K562 (cell line): Measurements from ENCODE around the gene IBA57. TPM values are rescaled to one million over a fixed set of nuclear protein-coding genes. Genes with fewer than 3 reads are reported as not detected.

Experiments
- ATF6 ChIP-seq: sonication (generic); formaldehyde crosslinking; IDR thresholded peaks from 2 replicates; pipeline ENCODE4 v1.4.0; 2020; ENCODE audit warnings: mild to moderate bottlenecking, missing genetic modification reagents
- CAMTA2 ChIP-seq: fragments of 250-450 bp; sonication (Bioruptor Pico); conservative IDR thresholded peaks from 2 replicates; pipeline ENCODE4 v1.5.1; 2022
- CHD2 ChIP-seq: IDR thresholded peaks from 2 replicates; pipeline ENCODE4 v1.6.1; 2011; ENCODE audit warnings: low read depth, low read length
- CREM ChIP-seq: IDR thresholded peaks from 2 replicates; pipeline ENCODE4 v1.6.1; 2014; ENCODE audit warnings: antibody characterized with exemption, low read depth
- CTBP1 ChIP-seq: fragments of 450-650 bp; IDR thresholded peaks from 2 replicates; pipeline ENCODE4 v1.6.1; 2016; ENCODE audit warnings: borderline replicate concordance
- EHMT2 ChIP-seq: fragments of 450-650 bp; IDR thresholded peaks from 2 replicates; pipeline ENCODE4 v1.6.1; 2018; ENCODE audit warnings: antibody characterized with exemption
- ERF ChIP-seq: fragments of 450-650 bp; formaldehyde crosslinking; IDR thresholded peaks from 2 replicates; pipeline ENCODE4 v1.4.0; 2020; ENCODE audit warnings: mild to moderate bottlenecking, mixed read lengths
- FOS ChIP-seq: IDR thresholded peaks from 3 replicates; pipeline ENCODE4 v1.6.1; 2011; ENCODE audit not compliant: insufficient read length; ENCODE audit errors: extremely low read depth
- GABPB1 ChIP-seq: sonication (generic); formaldehyde crosslinking; IDR thresholded peaks from 2 replicates; pipeline ENCODE4 v1.8.0; 2022; ENCODE audit warnings: mild to moderate bottlenecking, missing genetic modification reagents
- HIVEP1 ChIP-seq: fragments of 250-450 bp; sonication (Bioruptor Pico); IDR thresholded peaks from 2 replicates; pipeline ENCODE4 v1.4.0; 2020; ENCODE audit warnings: mild to moderate bottlenecking
- HNRNPLL ChIP-seq: fragments of 200-400 bp; formaldehyde crosslinking; IDR thresholded peaks from 2 replicates; pipeline ENCODE4 v1.6.1; 2017; ENCODE audit warnings: low read length, low read depth, mild to moderate bottlenecking; ENCODE audit not compliant: poor library complexity, severe bottlenecking
- KLF1 ChIP-seq: fragments of 450-650 bp; IDR thresholded peaks from 2 replicates; pipeline ENCODE4 v1.6.1; 2016; ENCODE audit warnings: missing genetic modification characterization, missing compliant biosample characterization
- MAFK ChIP-seq: IDR thresholded peaks from 2 replicates; pipeline ENCODE4 v1.6.1; 2011; ENCODE audit warnings: low read length, improper control_type of control experiment
- MECOM ChIP-seq: fragments of 250-450 bp; sonication (Bioruptor Pico); IDR thresholded peaks from 2 replicates; pipeline ENCODE4 v1.8.0; 2022; ENCODE audit warnings: inconsistent platforms
- MIER1 ChIP-seq: fragments of 450-650 bp; IDR thresholded peaks from 2 replicates; pipeline ENCODE4 v1.6.1; 2016; ENCODE audit warnings: antibody characterized with exemption, mild to moderate bottlenecking, low read depth
- NCOA1 ChIP-seq: fragments of 450-650 bp; IDR thresholded peaks from 2 replicates; pipeline ENCODE4 v1.6.1; 2016; ENCODE audit warnings: low read depth
- PHTF2 ChIP-seq: fragments of 250-450 bp; sonication (Bioruptor Pico); IDR thresholded peaks from 2 replicates; pipeline ENCODE4 v1.5.0; 2021; ENCODE audit warnings: mild to moderate bottlenecking
- PTRF ChIP-seq: fragments of 450-650 bp; IDR thresholded peaks from 2 replicates; pipeline ENCODE4 v1.6.1; 2016; ENCODE audit warnings: mild to moderate bottlenecking, missing genetic modification characterization, missing compliant biosample characterization
- SUPT5H ChIP-seq: fragments of 450-650 bp; IDR thresholded peaks from 2 replicates; pipeline ENCODE4 v1.6.1; 2016
- ZFP36 ChIP-seq: fragments of 150-350 bp; IDR thresholded peaks from 2 replicates; pipeline ENCODE4 v1.6.1; 2018; ENCODE audit warnings: low read length, low read depth; ENCODE audit not compliant: partially characterized antibody
- ZKSCAN1 ChIP-seq: fragments of 150-350 bp; IDR thresholded peaks from 2 replicates; pipeline ENCODE4 v1.6.1; 2016; ENCODE audit warnings: low read depth, low read length
- ZNF165 ChIP-seq: fragments of 250-450 bp; sonication (Bioruptor Pico); IDR thresholded peaks from 2 replicates; pipeline ENCODE4 v1.4.0; 2020; ENCODE audit warnings: borderline replicate concordance
- ZNF316 ChIP-seq: fragments of 450-650 bp; IDR thresholded peaks from 2 replicates; pipeline ENCODE4 v1.6.1; 2016
- ZNF696 ChIP-seq: fragments of 250-450 bp; sonication (Bioruptor Pico); conservative IDR thresholded peaks from 2 replicates; pipeline ENCODE4 v1.4.0; 2020; ENCODE audit warnings: mild to moderate bottlenecking, moderate library complexity
- ZNF830 ChIP-seq: fragments of 250-450 bp; sonication (Bioruptor Pico); IDR thresholded peaks from 2 replicates; pipeline ENCODE4 v1.5.0; 2021; ENCODE audit warnings: mild to moderate bottlenecking
- polyA plus RNA-seq, 8 experiments: library from polyadenylated mRNA; depleted of rRNA in 4 of 8; stranded (reverse) in 5 of 8; unstranded in 3 of 8; fragments of >200 nt; fragmentation: Nextera tagmentation in 2 of 8; fragmentation: Illumina TruSeq in 1 of 8; extraction: Ambion mirVana in 2 of 8; extraction: Trizol in 1 of 8; gene quantifications; 2 replicates each; pipeline versions ENCODE4 v1.2.1 to v1.2.3, GENCODE V29; 2011 to 2014; ENCODE audit warnings: inconsistent platforms in 1 of 8, missing spikeins in 1 of 8
- total RNA-seq, 7 experiments: library from RNA; depleted of rRNA in 6 of 7; stranded (reverse); fragments of >200 nt in 6 of 7; fragmentation: Illumina TruSeq in 2 of 7; extraction: Trizol in 2 of 7; gene quantifications; 2 replicates each; pipeline versions ENCODE4 v1.2.1 to v1.2.3, GENCODE V29; 2011 to 2021; ENCODE audit warnings: low replicate concordance in 1 of 7
- TF ChIP-seq, protein P1 (sequence below): fragments of 250-450 bp; sonication (Bioruptor Pico); IDR thresholded peaks from 2 replicates; pipeline ENCODE4 v1.8.0; 2022; ENCODE audit warnings: moderate library complexity, mild to moderate bottlenecking, inconsistent platforms

The IBA57 gene
- total and polyA plus RNA-seq, 9 of the 15 experiments (the other 6 are each of a cell fraction or from before 2014, with no cell fraction given) = 0.77 to 15.5 (median 2.7) TPM

DNA sequence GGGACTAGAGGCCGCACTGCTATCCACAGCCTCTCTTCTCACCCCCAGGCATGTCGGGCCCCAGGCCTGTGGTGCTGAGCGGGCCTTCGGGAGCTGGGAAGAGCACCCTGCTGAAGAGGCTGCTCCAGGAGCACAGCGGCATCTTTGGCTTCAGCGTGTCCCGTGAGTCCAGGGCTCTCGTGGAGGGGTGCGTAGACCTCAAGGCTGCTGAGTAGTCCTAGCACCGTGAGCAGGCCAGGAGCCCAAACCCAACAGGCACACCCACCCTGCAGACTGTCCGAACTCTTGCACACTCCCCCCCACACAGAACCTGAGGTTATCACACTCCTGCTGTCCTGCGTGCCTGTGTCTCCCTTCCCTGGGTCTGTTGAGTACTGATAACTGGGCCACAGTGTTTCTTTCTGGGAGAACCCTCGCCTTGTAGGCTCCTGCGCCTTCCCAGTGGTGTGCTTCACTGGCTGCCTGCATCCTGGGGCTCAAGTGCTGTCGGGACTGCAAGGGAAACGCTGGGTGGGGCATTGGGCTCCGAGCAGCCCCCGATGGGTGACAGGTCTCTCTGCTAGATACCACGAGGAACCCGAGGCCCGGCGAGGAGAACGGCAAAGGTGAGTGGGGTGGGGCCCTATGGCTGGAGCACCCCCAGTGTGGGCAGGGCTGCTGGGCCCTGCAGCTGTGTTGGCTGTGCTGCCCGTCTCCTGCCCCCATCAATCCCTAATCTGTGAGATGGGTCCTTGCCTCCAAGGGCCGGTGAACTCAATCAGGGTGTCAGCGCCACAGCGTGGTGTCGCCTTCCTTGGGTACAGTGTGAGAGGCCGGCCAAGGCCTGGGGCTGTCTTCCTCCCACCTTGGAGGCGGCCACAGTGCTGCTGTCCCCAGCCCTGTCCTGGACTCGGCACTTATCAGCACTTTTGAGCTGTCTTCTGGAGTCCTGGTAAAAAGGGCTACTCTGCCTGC, 19.9 kb upstream of the IBA57 start (continued):
- TF ChIP-seq ZFP36 (no peak), PTRF (tag) (no peak), MAFK (no peak), ZNF696 (CRISPR knock-in tag) (no peak), CREM (peak; percentile 46; the same call in 1 of the 2 replicates), GABPB1 (CRISPR knock-in tag) (0 out of 2 replicates have a peak, but pooled peaks have one; percentile 21), ATF6 (CRISPR knock-in tag) (no peak), CHD2 (no peak), ERF (no peak), EHMT2 (no peak), SUPT5H (no peak), ZKSCAN1 (peak; percentile 71; the same call in 1 of the 2 replicates), KLF1 (tag) (no peak), HNRNPLL (peak; percentile 15), ZNF316 (no peak), FOS (no peak), NCOA1 (peak; percentile 39; the same call in 1 of the 2 replicates), ZNF165 (CRISPR knock-in tag) (no peak), CTBP1 (peak; percentile 91), PHTF2 (no peak), MECOM (CRISPR knock-in tag) (no peak), MIER1 (0 out of 2 replicates have a peak, but pooled peaks have one; percentile 33), ZNF830 (CRISPR knock-in tag) (no peak), HIVEP1 (CRISPR knock-in tag) (0 out of 2 replicates have a peak, but pooled peaks have one; percentile 52), CAMTA2 (no peak)
- TF ChIP-seq, protein P1, sequence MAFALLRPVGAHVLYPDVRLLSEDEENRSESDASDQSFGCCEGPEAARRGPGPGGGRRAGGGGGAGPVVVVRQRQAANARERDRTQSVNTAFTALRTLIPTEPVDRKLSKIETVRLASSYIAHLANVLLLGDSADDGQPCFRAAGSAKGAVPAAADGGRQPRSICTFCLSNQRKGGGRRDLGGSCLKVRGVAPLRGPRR (CRISPR knock-in tag) = no peak
